ENCODE data around the gene STRADA. TPM values are rescaled to one million over a fixed set of nuclear protein-coding genes. Genes with fewer than 3 reads are reported as not detected.

Gene STRADA
- total and polyA plus RNA-seq, 2 of the 8 experiments (the other 6 are each of a cell fraction or from before 2014, with no cell fraction given) = 35.6 to 43.3 TPM

- TF ChIP-seq CHD7 (IDR thresholded peaks at IDR 0.05; ENCODE audit: insufficient replicate concordance, low read length) = no peak
Measured at GRCh38 chr17:63658366-63658765, 83.2 kb downstream of the STRADA start (continued).

Measured in H1 (cell line).